Endothelial cell of umbilical vein (primary cell): ENCODE results near the gene OR10H1.

Experiments used
- EZH2 ChIP-seq: IDR thresholded peaks from 2 replicates; pipeline ENCODE4 v1.6.1; 2012; ENCODE audit warnings: borderline replicate concordance, low read depth, mild to moderate bottlenecking, moderate library complexity, low read length, inconsistent platforms; ENCODE audit not compliant: severe bottlenecking
- FOS ChIP-seq: IDR thresholded peaks from 2 replicates; pipeline ENCODE4 v1.6.1; 2011; ENCODE audit warnings: mild to moderate bottlenecking, low read length, moderate library complexity, borderline replicate concordance; ENCODE audit not compliant: insufficient read depth
- JUN ChIP-seq: IDR thresholded peaks from 2 replicates; pipeline ENCODE4 v1.6.1; 2011; ENCODE audit warnings: borderline replicate concordance, low read depth; ENCODE audit not compliant: insufficient read length, insufficient read depth
- MAX ChIP-seq: IDR thresholded peaks from 2 replicates; pipeline ENCODE4 v1.6.1; 2011; ENCODE audit not compliant: insufficient read depth, insufficient read length
- POLR2A ChIP-seq: IDR thresholded peaks from 2 replicates; pipeline ENCODE4 v1.6.1; 2012; ENCODE audit warnings: low read depth, mild to moderate bottlenecking, control low read depth, low read length
- POLR2AphosphoS5 ChIP-seq: IDR thresholded peaks from 2 replicates; pipeline ENCODE4 v1.6.1; 2012; ENCODE audit warnings: low read depth, mild to moderate bottlenecking, control low read depth, low read length, moderate library complexity; ENCODE audit not compliant: insufficient read depth
- TF ChIP-seq, protein P1 (sequence below), 2 donors: IDR thresholded peaks; 1 replicate in 1 of 2; 2 replicates in 1 of 2; pipeline ENCODE4 v1.5.1; 2011; ENCODE audit warnings: low read length in 2 of 2, mild to moderate bottlenecking in 2 of 2, moderate library complexity in 2 of 2, control low read depth in 1 of 2, inconsistent platforms in 1 of 2, low read depth in 1 of 2; ENCODE audit not compliant: insufficient read depth in 1 of 2; ENCODE audit errors: extremely low read depth in 1 of 2

DNA sequence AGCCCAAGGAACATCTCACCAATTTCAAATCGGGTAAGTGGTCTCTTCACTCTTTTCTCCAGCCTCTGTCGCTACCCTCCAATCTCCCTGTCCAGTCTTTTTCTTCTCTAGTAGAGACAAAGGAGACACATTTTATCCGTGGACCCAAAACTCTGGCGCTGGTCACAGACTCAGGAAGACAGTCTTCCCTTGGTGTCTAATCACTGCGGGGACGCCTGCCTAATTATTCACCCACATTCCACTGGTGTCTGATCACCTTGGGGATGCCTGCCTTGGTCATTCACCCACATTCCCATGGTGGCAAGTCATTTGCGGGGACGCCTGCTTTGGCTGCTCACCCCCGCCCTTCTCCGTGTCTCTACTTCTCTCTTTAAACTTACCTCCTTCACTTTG is 13.8 kb upstream of the OR10H1 start:
- TF ChIP-seq, protein P1, sequence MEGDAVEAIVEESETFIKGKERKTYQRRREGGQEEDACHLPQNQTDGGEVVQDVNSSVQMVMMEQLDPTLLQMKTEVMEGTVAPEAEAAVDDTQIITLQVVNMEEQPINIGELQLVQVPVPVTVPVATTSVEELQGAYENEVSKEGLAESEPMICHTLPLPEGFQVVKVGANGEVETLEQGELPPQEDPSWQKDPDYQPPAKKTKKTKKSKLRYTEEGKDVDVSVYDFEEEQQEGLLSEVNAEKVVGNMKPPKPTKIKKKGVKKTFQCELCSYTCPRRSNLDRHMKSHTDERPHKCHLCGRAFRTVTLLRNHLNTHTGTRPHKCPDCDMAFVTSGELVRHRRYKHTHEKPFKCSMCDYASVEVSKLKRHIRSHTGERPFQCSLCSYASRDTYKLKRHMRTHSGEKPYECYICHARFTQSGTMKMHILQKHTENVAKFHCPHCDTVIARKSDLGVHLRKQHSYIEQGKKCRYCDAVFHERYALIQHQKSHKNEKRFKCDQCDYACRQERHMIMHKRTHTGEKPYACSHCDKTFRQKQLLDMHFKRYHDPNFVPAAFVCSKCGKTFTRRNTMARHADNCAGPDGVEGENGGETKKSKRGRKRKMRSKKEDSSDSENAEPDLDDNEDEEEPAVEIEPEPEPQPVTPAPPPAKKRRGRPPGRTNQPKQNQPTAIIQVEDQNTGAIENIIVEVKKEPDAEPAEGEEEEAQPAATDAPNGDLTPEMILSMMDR (IDR thresholded peaks at IDR 0.05; ENCODE audit: extremely low read depth in 1 of 2, insufficient read depth in 1 of 2, low read depth in 1 of 2, low read length in 2 of 2) = no peak
- no peak for TF ChIP-seq JUN
- no peak for TF ChIP-seq EZH2
- TF ChIP-seq POLR2A = no peak
- TF ChIP-seq FOS = no peak
- TF ChIP-seq MAX = no peak
- no peak for TF ChIP-seq POLR2AphosphoS5
